Thyroid gland (tissue), 4 donors: ENCODE data around the gene SLC25A45.

Experiments
- POLR2A ChIP-seq, 2 donors: fragments of 450-650 bp; IDR thresholded peaks; one replicate each; pipeline ENCODE4 v1.6.1; 2017; ENCODE audit warnings: antibody characterized with exemption in 2 of 2, mild to moderate bottlenecking in 2 of 2, moderate library complexity in 1 of 2
- TF ChIP-seq, protein P1 (sequence below), 6 experiments: fragments of 200-600 bp in 3 of 6; fragments of 450-650 bp in 3 of 6; sonication (generic) in 3 of 6; IDR thresholded peaks; one replicate each; pipeline ENCODE4 v1.5.1; 2016 to 2019; ENCODE audit warnings: antibody characterized with exemption in 6 of 6, mild to moderate bottlenecking in 2 of 6, inconsistent platforms in 1 of 6, moderate library complexity in 1 of 6

DNA sequence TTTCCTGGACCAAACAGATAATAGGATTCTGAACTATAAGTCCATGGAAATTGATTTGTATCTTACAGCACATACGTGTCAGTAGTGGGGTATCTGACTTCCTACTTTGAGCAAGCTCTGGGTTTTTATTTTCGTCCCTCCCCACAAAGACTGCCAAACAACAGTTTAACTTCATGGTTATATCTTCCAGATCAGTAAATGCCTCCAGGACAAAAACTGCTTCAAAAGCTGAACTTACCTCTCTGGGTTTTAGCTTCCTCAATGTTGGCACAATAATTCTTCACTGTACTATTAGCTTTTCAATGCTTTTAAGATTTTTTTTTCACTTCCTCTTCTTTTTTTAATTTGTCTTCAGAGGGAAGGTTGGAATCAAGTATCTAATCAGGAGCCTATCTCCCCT, 53.0 kb downstream of the SLC25A45 start:
- TF ChIP-seq, protein P1, sequence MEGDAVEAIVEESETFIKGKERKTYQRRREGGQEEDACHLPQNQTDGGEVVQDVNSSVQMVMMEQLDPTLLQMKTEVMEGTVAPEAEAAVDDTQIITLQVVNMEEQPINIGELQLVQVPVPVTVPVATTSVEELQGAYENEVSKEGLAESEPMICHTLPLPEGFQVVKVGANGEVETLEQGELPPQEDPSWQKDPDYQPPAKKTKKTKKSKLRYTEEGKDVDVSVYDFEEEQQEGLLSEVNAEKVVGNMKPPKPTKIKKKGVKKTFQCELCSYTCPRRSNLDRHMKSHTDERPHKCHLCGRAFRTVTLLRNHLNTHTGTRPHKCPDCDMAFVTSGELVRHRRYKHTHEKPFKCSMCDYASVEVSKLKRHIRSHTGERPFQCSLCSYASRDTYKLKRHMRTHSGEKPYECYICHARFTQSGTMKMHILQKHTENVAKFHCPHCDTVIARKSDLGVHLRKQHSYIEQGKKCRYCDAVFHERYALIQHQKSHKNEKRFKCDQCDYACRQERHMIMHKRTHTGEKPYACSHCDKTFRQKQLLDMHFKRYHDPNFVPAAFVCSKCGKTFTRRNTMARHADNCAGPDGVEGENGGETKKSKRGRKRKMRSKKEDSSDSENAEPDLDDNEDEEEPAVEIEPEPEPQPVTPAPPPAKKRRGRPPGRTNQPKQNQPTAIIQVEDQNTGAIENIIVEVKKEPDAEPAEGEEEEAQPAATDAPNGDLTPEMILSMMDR (IDR thresholded peaks at IDR 0.05), result no peak
- TF ChIP-seq POLR2A (IDR thresholded peaks at IDR 0.05), result no peak
